Measurements from ENCODE around the gene ARHGEF9. TPM values are rescaled to one million over a fixed set of nuclear protein-coding genes. Genes with fewer than 3 reads are reported as not detected.
"Not testable (repeated sequence)": the region's sequence is repeated elsewhere in the genome, so short reads cannot be mapped to it uniquely, and the experiment has no call there.

Gene ARHGEF9
- total RNA-seq, result 33.0 TPM

DNA sequence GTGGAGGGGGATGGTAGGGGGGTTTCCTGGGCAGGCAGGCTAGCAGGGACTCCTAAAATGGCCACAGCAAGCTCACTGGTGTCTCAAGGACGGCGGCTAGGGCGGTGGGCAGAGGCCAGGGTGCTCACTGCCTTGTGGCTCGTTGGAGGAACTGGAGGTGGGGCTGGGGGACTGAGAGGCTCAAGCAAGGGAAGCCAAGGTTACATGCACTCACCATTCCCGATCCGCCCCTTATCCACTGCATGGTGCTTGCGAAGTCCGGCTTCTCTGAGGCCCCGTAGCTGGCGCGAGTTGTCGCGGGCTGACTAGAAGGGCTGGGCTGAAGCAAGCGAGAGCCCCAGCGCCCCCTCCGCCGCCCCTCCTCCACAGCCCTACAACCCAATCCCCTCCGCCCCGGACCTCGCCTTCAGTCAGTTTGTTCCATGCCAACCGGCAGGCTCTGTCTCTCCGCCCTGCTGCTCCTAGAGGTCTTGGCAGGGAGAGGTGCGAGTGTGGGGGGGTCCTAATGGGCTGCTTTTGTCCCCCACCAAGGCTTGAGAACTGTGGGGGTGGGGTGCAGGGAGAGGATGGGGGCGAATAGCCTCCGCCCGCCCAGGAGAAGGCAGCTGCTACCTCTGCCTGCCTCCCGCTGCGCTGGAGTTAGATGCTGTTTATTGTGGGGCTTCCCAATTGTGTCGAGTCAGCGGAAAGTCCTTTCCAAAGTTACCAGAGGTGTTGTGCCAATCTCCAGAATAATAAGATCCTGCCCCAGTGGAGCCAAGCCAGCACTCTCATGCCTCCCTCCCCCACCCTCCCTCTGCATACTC, at the start of gene ARHGEF9:
ARHGEF9 (minus strand) TSS at position 313 of the 806 bp plus-strand sequence; CDS start at position 244, 69 bp downstream.
- intact Hi-C loops (cut with DNase I), result no loop called here
- ATAC-seq, result peak; percentile 83
- peak; percentile 59 for DNase-seq (ENCODE audit: low spot score)

DNA sequence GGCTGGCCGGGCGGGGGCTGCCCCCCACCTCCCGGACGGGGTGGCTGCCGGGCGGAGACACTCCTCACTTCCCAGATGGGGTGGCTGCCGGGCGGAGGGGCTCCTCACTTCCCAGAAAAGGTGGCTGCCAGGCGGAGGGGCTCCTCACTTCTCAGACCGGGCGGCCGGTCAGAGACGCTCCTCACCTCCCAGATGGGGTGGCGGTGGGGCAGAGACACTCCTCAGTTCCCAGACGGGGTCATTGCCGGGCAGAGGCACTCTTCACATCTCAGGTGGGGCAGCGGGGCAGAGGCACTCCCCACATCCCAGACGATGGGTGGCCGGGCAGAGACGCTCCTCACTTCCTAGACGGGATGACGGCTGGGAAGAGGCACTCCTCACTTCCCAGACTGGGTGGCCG, 40.4 kb upstream of the ARHGEF9 start:
- intact Hi-C loops (cut with DNase I); DNase-seq (ENCODE audit: low spot score); ATAC-seq: not testable (repeated sequence)

DNA sequence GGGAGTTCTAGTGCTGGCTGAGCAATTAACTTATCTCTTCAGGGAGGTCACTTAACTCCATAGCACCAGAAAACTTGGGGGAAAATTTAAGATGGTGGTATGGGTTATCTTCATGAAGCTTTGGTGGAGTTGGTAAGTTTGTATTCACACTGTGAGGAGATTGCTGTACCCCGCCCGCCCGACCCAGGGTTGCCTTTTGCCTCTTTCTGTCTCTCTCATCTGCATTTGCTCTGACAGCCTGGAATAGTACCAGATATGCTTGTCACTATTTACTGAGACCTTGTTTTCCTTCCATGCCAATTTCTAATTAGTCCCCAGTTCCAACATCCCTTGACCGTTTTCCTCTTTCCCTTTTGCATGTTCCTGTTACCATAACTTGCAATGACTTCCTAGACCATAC, 33.1 kb upstream of the ARHGEF9 start:
- no peak for ATAC-seq
- no peak for DNase-seq (ENCODE audit: low spot score)
- intact Hi-C loops (cut with DNase I), result no loop called here

DNA sequence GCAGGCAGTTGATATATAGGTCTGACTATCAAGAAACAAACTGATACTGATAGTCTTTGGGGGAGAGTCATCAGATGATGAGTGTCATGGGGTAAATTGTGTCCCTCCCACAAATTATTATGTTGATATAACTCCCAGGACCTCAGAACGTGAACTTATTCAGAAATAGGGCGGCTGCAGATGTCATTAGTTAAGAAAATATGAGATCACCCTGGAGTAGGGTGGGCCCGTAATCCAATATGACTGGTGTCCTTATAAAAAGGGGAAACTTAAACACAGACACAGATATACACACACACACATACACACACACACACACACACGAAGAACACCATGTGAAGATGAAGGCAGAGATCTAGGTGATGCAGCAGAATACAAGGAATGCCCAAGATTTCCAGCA, 32.7 kb upstream of the ARHGEF9 start:
- ATAC-seq, result no peak
- no peak for DNase-seq (ENCODE audit: low spot score)
- intact Hi-C loops (cut with DNase I), result no loop called here

DNA sequence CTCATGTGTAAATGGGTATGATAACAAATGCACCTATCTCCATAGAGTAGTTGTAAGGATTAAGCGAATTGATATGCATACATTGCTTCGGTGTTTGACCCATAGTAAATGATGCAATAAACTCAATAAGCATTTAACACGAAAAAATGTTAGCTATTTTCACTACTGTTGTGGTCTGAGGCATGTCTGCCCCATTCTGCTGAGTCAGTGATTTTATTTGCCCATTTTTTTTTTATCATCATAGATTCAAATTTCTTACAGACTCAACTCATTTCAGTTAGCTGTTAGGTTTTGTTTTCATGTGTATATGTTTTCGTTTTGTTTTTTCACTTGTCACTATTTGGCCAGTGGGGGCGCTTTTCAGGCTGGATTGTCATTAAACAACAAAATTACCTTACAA, 27.8 kb upstream of the ARHGEF9 start:
- ATAC-seq (no peak), DNase-seq (ENCODE audit: low spot score) (no peak)
- intact Hi-C loops (cut with DNase I), result no loop called here

DNA sequence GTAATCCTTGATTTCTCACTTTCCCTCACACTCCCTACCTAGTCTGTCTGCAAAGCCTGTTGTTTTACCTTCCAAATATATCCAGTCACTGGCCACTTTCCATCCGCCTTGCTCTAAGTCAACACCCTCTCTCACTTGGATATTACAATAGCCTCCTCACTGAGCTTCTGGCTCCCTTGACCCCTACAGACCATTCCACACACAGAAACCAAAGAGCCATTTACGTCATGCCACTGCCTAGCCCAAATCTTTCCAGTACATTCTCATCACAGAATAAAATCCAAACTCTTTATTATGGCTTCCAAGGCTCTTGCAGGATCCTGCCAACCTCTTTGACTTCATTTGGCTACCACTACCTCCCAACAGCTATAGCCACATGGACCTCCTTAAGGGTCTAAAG, 25.7 kb upstream of the ARHGEF9 start:
- no peak for DNase-seq (ENCODE audit: low spot score)
- intact Hi-C loops (cut with DNase I), result no loop called here
- no peak for ATAC-seq

DNA sequence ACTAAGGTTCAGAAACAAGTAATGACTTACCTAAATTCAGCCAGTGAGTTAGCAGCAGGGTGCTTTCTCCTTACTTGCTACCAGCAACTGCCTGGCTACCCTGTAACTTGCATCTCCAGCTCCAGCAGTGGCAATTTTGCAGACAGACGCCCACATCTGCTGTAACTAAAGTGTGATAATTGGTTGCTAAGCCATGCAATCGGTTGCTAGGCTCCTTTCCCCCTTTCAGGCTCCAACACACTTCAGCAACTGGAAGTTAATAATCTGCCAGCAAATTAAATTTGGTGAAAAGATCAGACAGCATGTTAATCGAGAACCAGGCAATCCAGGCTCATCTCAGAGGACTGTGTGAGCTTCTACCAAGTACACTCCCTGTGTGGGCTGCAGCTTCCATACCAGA, 24.2 kb upstream of the ARHGEF9 start:
- ATAC-seq (no peak), DNase-seq (ENCODE audit: low spot score) (no peak)
- intact Hi-C loops (cut with DNase I), result no loop called here

DNA sequence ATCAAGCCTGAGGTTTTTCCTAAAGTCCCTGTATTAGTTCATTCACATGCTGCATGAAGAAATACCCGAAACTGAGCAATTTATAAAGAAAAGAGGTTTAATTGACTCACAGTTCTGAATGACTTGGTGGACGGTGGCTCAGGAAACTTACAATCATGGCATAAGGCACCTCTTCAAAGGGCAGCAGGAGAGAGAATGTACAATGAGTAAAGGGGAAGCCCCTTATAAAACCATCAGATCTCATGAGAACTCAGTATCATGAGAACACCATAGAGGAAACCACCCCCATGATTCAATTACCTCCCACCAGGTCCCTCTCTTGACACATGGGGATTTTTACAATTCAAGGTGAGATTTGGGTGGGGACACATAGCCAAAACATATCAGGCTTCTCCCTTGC, 10.4 kb upstream of the ARHGEF9 start:
- ATAC-seq; intact Hi-C loops (cut with DNase I); DNase-seq (ENCODE audit: low spot score): not testable (repeated sequence)

DNA sequence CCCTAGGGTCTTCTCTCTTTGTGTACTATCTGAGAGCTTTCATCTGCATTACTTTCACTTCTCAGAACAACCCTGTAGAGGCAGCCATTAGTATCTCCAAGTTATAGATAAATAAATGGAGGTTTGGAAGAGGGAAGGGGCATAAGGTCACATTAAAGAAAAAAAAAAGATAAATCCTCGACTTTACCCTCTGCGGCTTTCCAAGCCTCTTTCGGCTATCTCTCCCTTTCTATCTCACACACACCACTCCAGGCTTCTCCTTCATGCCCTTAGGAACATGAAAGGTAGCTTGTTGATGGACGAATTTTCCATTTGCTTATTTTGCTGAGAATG, 660 bp upstream of the ARHGEF9 start:
- ATAC-seq, result no peak
- intact Hi-C loops (cut with DNase I), result no loop called here
- no peak for DNase-seq (ENCODE audit: low spot score)

DNA sequence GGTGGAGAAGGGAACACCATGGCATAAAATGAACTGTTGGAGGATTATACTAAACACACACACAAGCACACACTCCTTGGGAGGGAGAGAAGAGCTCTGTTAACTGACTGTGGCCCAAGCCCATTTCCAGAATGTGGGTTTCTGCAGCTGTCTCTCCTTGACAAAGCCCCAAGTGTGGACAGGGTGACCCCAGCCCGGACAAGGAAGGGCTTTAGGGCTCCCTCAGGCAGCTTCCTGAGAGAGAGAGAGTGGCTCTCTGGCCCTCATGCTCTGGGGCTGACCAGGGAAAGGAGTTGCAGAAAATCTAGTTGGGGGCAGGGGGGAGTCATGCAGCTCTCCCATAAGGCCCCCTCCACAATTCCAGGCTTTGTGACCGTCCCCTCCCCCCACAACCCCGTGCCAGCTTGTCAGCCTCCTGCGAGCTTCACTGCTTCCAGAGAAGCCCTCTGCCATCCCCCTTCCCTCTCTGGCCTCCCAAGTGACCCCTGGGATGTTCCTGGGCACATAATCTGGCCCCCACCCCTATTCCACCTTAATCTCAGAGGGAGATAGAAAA, 590 bp downstream of the ARHGEF9 start:
- intact Hi-C loops (cut with DNase I), result no loop called here
- ATAC-seq (peak; percentile 52), DNase-seq (ENCODE audit: low spot score) (no peak)

DNA sequence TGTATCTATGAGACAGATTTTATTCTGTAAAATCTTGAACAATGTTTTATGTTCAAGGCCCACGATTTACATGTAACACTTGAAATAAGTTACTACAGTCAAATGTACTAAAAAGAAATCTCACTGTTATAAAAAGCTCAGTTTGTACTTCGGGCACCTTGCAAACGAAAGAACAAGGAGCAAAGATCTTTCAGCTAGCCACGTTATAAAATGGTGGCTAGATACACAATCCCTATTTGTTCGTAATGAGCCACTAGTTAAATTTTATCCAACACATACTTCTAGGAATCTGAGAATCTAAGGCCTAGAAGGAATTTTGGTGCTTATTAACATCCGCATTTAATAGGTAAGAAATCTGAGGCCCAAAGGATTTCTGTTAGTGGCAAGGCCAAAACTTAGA, 2.5 kb downstream of the ARHGEF9 start:
- ATAC-seq (no peak), DNase-seq (ENCODE audit: low spot score) (no peak)
- intact Hi-C loops (cut with DNase I), result no loop called here

DNA sequence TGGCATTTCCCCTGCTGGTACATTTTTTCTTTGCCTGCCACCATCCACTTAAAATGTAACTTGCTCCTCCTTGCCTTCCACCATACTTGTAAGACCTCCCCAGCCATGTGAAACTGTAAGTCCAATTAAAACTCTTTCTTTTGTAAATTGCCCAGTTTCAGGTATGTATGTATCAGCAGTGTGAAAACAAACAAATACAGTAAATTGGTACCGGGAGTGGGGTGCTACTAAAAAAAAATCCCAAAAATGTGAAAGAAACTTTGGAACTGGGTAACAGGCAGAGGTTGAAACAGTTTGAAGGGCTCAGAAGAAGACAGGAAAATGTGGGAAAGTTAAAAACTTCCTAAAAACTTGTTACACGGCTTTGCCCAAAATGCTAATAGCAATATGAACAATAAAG, 16.3 kb downstream of the ARHGEF9 start:
- ATAC-seq, result no peak
- intact Hi-C loops (cut with DNase I), result no loop called here
- DNase-seq (ENCODE audit: low spot score), result no peak

DNA sequence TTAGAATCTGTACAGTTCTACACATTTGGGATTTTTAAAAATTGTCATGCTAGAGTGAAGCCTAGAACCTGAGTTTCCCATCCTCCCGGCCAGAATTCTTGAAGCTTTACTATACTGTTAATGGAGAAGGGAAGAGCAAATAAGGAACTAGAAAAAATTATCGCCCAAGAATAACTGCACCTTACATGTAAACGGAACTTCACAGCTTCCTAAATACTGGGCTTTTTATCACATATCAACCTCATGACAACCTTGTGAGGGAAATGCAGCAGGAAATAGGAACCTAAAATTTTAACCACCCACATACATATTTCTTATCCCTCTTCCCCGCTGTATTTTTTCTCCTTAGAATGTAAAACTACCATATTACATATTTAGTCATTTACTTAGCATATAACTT, 19.3 kb downstream of the ARHGEF9 start:
- no peak for DNase-seq (ENCODE audit: low spot score)
- no peak for ATAC-seq
- intact Hi-C loops (cut with DNase I), result no loop called here

DNA sequence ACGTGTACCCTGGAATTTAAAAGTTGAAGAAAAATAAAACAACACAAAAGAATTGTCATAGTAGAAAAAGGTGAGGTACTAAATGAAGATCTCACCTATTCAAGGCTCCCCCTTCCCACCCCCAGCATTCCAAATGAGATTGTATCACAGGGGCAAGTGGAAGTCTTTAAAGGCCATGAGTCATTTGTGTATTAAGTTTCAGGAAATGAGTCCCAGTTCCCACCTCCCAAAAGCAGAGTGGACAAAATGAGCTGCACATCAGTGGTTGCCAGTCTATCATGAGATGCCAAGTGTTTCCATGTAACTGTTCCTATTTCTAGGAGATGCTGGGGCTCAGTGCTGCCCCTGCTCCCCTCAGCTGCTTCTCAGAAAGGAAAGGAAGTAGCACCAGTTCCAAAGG, 20.1 kb downstream of the ARHGEF9 start:
- no peak for DNase-seq (ENCODE audit: low spot score)
- intact Hi-C loops (cut with DNase I), result no loop called here
- no peak for ATAC-seq

DNA sequence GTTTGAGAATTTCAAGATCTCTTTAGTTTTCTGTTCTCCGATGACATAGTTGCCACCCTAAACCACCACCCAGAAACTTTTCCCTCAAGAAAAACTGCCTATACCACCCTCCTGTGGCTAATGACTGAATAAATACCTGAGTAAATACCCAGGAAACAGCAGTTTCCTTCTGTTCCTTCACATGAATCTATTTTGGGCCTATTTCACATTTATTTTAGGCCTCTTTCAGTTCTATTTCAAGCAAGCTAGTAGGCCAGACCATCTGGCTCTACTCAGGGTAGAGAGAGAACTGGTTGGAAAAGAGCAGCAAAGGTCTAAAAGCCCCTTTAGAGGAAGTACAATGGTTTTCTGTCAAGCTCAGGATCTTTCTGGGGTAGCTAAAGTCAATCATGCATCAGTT, 23.4 kb downstream of the ARHGEF9 start:
- ATAC-seq (no peak), DNase-seq (ENCODE audit: low spot score) (no peak)
- intact Hi-C loops (cut with DNase I), result no loop called here

DNA sequence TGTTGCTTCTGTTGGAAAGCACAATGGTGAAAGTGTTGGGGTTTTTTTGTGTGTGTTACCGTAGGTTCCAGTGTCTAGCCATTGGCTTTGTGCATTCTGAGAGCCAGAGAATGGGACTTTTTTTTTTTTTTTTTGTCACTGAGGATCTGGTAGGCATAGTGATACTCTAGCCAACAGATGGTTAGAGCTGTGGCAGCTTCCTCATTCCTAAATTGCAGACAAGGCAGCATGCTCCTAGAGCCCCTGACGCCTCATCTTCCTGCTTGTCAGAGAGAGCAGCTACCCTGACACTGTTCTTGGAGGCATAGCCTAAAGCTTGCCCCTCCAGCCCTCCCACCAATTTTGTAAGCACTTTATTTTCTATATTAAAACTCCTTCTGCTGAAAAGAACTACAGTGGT, 27.0 kb downstream of the ARHGEF9 start:
- DNase-seq (ENCODE audit: low spot score), result no peak
- ATAC-seq, result no peak
- intact Hi-C loops (cut with DNase I), result no loop called here

DNA sequence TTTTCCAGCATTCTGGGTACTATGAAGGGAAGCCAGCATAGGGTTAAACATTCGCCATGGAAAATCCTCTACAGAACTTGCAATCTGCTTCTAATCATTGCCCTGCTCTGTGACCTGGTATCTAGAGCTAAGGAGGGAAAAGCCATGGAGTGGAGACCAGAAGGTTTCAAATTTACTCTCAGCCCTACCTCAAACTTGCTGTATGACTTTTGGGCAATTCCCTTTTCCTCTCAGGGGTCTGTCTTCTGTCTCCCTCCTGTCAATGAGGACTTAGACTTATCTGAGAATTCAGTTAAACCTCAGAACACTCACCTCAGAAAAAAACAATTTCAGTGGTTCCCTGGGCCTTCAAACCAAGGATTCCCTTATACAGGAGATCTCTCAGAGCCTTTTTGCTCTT, 29.1 kb downstream of the ARHGEF9 start:
- intact Hi-C loops (cut with DNase I), result no loop called here
- DNase-seq (ENCODE audit: low spot score) (no peak), ATAC-seq (no peak)

DNA sequence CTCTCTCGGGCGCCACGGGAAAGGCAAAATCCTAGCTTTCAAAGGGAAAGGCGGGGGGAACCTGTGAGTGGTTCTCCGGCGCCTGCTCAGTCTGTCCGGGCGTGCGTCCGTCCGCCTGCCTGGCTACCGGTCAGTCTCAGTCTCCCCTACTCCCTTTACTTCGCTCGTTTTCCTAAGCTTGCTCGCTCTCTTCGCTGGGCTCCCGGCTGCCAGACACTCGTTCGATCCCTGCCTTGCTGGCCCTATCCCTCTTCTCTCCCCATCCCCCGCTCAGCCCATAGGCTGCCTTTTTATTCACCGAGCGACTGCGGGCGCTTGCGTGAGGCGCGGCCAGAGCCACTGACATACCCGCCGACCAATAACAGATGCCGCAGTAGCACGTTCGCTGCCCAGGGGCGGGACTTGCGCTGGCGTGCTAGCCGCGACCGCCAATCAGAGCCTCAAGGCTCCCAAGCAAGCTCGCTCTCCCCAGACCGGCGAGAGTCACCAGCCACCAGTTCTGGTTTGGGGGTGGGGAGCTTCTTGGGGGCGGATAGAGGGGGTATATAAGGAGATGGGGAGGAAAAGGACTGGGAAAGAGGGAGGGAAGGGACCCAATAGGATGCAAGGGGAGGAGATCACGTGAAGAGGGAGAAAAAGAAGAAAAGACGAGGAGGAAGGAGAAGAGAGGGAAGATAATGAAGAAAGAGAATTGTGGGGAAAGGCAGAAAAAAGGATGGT, 30.0 kb downstream of the ARHGEF9 start:
- DNase-seq (ENCODE audit: low spot score) (peak; percentile 91), ATAC-seq (peak; percentile 98)
- intact Hi-C loops (cut with DNase I), result no loop called here

DNA sequence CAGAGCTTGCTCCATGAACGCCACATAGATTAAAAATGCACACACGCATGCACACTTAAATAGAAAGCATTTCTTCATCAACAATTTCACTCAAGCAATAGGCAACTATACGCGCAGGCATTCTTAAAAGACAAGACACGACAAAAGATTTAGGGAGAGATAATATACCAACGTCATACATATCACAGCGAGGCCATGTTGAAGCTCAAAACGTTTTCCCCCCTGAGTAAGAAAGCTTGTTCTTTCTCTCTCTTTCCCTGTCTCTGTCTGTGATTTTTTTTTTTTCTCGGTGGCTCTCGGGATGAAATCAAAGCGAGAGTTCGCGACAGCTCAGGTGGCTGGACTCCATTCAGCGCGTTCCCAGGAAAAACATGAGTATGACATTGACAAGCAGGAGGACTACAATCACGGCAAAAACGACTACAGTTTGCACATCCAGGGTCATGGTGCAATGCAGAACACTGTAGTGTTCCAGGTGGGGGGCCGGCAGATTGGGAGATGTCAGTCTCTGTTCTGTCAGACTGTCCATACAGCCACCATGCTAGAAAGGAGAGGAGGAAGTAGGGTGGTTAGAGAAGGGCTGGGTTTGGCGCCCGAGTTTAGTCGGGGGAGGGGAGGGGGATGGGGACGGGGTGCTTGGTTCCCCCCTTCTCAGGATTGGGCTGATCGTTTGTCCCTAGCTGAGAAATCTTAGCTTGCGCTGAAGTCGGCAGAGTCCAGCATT, 30.7 kb downstream of the ARHGEF9 start:
- intact Hi-C loops (cut with DNase I), result no loop called here
- ATAC-seq (peak; percentile 70), DNase-seq (ENCODE audit: low spot score) (no peak)

DNA sequence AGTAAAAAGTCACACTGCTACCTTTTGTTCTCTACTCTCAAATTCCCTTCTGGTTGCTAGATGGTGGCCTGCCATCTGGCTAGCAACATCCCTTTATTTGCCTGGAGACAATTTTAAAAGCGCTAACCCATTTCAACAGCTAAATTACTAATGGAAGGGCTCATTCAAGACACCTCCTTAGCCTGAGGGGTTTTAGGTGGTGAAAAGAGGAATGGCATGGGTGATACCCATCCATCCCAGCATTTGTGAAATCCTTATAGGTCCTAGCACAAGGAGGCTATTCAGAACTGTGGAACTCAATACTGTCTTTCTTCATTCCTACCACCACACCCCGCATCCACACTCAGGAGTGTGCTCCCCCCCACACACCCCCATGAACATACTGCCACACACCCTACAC, 33.5 kb downstream of the ARHGEF9 start:
- intact Hi-C loops (cut with DNase I), result no loop called here
- DNase-seq (ENCODE audit: low spot score) (no peak), ATAC-seq (no peak)

Measured in sciatic nerve (tissue), 2 donors.